Activated CD8-positive, alpha-beta T cell treated with anti-CD3 and anti-CD28 coated beads for 36 hours (primary cell): Measurements from ENCODE around the gene KCNIP4. TPM values are rescaled to one million over a fixed set of nuclear protein-coding genes. Genes with fewer than 3 reads are reported as not detected.

ENCODE experiments used
- ATAC-seq: fragments of 200-7000 bp; cut with Tn5 transposase; one replicate; pipeline ENCODE4 v1.10.0; 2021; ENCODE audit warnings: mild to moderate bottlenecking, moderate library complexity
- CTCF ChIA-PET: fragments of 350-600 bp; sonication (Branson Sonifier 250); formaldehyde crosslinking; loops from one replicate; lab custom pipeline; 2021; ENCODE audit warnings: antibody characterized with exemption; lab: Charles Lee
- POLR2A ChIA-PET: fragments of 350-600 bp; sonication (Branson Sonifier 250); formaldehyde crosslinking; loops from one replicate; lab custom pipeline; 2021; ENCODE audit warnings: antibody characterized with exemption; lab: Charles Lee
- DNase-seq: peaks from one replicate; pipeline ENCODE4 v3.0.0-alpha.2; 2020
- H3K27ac Mint-ChIP-seq: one replicate; pipeline ENCODE4 v1.8.0; 2021; ENCODE audit warnings: mild to moderate bottlenecking, mixed read lengths
- H3K27me3 Mint-ChIP-seq: one replicate; pipeline ENCODE4 v1.8.0; 2021; ENCODE audit warnings: mixed read lengths
- H3K36me3 Mint-ChIP-seq: one replicate; pipeline ENCODE4 v1.8.0; 2021; ENCODE audit warnings: low read depth, mixed read lengths
- H3K4me1 Mint-ChIP-seq: one replicate; pipeline ENCODE4 v1.8.0; 2021; ENCODE audit warnings: low read depth, mixed read lengths
- H3K4me3 Mint-ChIP-seq: one replicate; pipeline ENCODE4 v1.8.0; 2021; ENCODE audit warnings: mild to moderate bottlenecking, moderate library complexity, mixed read lengths
- H3K9me3 Mint-ChIP-seq: one replicate; pipeline ENCODE4 v1.8.0; 2021; ENCODE audit warnings: mixed read lengths
- intact Hi-C: fragments of 100-400 bp; cut with micrococcal nuclease; formaldehyde crosslinking; loops from one replicate; pipeline ENCODE4 v1.10.0; 2022
- total RNA-seq, 2 experiments: library from RNA; stranded (reverse); gene quantifications; one replicate each; pipeline ENCODE4 v1.2.3, GENCODE V29; 2021
- TF ChIP-seq, protein P1 (sequence below): fragments of 200-600 bp; IDR thresholded peaks from one replicate; pipeline ENCODE4 v1.8.0; 2022; ENCODE audit warnings: antibody characterized with exemption, mild to moderate bottlenecking

Gene KCNIP4
- total RNA-seq, 2 experiments from 2014 or later, result not detected

DNA sequence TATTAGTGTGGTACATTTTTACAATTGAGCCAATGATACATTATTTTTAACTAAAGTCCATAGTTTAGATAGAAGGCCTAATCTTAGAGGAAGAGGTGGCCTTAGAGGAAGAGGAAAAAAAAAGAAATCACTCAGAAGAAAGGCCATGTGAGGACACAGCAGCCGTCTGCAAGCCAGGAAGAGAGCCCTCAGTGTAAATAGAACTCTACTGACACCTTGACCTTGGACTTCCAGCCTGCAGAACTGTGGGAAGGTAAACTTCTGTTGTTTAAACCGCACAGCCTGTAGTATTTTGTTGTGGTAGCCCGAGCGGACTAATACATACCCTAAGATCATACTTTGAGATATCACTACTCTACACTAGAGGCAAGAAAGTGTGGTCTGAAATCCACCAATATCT is 5.1 kb upstream of the KCNIP4 start:
- no peak for ATAC-seq
- ChIA-PET POLR2A (no interaction called here), CTCF (no interaction called here)
- peaks cover 12% of the 10 kb centered on the region for H3K27me3 Mint-ChIP-seq
- TF ChIP-seq, protein P1, sequence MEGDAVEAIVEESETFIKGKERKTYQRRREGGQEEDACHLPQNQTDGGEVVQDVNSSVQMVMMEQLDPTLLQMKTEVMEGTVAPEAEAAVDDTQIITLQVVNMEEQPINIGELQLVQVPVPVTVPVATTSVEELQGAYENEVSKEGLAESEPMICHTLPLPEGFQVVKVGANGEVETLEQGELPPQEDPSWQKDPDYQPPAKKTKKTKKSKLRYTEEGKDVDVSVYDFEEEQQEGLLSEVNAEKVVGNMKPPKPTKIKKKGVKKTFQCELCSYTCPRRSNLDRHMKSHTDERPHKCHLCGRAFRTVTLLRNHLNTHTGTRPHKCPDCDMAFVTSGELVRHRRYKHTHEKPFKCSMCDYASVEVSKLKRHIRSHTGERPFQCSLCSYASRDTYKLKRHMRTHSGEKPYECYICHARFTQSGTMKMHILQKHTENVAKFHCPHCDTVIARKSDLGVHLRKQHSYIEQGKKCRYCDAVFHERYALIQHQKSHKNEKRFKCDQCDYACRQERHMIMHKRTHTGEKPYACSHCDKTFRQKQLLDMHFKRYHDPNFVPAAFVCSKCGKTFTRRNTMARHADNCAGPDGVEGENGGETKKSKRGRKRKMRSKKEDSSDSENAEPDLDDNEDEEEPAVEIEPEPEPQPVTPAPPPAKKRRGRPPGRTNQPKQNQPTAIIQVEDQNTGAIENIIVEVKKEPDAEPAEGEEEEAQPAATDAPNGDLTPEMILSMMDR, result no peak
- no peak overlapping the region for H3K27ac Mint-ChIP-seq
- intact Hi-C loops, result no loop called here
- H3K4me1 Mint-ChIP-seq, result no peaks in the 10 kb centered on the region
- no peaks in the 10 kb centered on the region for H3K9me3 Mint-ChIP-seq
- H3K4me3 Mint-ChIP-seq, result no peak overlapping the region
- no peaks in the 10 kb centered on the region for H3K36me3 Mint-ChIP-seq
- no peak for DNase-seq

DNA sequence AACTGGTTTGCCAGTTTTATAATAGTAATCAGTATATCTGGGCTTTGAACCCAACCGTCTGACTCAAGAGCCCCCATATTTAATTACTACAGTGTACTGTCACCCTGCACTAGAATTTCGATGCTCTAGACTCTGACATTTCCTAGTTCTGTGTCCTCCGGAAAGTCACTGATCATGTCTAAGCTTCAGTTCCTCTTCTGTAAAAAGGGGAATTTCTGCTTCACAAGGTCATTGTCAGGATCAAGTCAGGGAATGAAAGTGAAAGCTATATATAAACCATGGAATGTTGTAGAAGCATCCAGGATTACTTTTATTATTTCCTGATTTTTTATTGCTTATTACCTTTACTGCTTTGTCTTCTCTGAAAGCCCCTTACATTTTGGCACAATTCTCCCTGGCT is 4.0 kb upstream of the KCNIP4 start:
- TF ChIP-seq, protein P1, result no peak
- Mint-ChIP-seq H3K4me1 (peaks cover 3% of the 10 kb centered on the region), H3K4me3 (no peak overlapping the region), H3K36me3 (no peaks in the 10 kb centered on the region), H3K9me3 (no peaks in the 10 kb centered on the region), H3K27ac (no peak overlapping the region), H3K27me3 (peaks cover 18% of the 10 kb centered on the region)
- ATAC-seq (no peak), DNase-seq (no peak)
- intact Hi-C loops, result no loop called here
- CTCF ChIA-PET, result no interaction called here
- POLR2A ChIA-PET, result no interaction called here

DNA sequence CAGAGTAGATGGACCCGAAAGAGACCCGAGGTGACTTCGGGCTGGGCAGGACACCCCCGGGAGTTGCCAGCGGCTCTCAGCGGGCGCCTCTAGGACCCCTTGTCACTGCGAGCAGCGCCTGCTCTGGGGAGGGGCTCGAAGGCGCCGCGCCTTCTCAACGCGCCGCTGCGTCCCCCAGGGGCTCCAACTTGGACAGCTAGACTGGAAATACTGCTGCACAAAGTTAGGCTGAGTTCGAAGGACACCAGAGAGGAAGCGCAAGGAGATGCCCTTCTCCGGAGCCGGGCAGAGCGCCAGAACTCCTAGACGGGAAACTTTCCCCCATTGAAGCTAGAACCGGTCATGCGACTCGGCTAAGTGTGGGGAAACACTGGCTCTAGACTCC is 493 bp upstream of the KCNIP4 start:
- H3K27me3 Mint-ChIP-seq, result peaks cover 29% of the 10 kb centered on the region
- POLR2A ChIA-PET, result no interaction called here
- DNase-seq, result no peak

DNA sequence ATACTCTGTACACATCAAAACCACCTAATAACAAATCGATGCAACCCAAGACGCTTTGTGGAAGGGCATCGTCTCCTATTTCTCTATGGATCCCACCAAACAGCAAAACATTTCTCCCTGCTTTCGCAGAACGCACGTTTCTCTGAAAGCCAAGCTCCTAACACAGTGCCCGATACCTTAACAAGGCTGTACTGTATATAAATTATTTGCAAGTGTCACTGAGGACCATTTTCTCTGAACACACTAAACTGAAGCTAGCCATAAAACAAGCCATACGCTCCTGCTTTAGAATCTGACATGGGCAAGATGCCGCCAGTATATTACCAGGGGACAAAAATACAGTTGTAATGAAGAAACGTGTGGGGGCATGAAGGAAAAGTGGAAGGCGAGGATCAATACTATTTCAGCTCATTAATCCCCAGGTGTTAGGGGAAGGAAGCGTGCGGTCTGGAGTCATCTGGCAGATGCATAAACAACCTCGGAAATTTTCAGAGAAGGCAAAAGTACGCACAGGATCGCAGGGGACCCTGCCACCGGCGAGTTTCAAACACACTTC is 703 bp downstream of the KCNIP4 start:
- Mint-ChIP-seq H3K9me3 (no peaks in the 10 kb centered on the region), H3K27ac (no peak overlapping the region), H3K4me1 (peaks cover 3% of the 10 kb centered on the region), H3K36me3 (no peaks in the 10 kb centered on the region), H3K27me3 (peaks cover 29% of the 10 kb centered on the region), H3K4me3 (peak overlapping the region; percentile 38)
- intact Hi-C loops, result no loop called here
- ChIA-PET CTCF (interaction anchor here (0.6 to 1.0 kb wide), 3 partner anchors 10 to 991 kb away, joined by 3 to 4 read pairs (median 3); no protein-coding TSS in a partner anchor), POLR2A (no interaction called here)
- no peak for ATAC-seq
- no peak for DNase-seq
- TF ChIP-seq, protein P1, result no peak

More for the DNA sequence above, 493 bp upstream of the KCNIP4 start:
- Mint-ChIP-seq H3K4me3 (no peak overlapping the region), H3K9me3 (no peaks in the 10 kb centered on the region), H3K27ac (no peak overlapping the region), H3K36me3 (no peaks in the 10 kb centered on the region), H3K4me1 (peaks cover 3% of the 10 kb centered on the region)
- no peak for ATAC-seq
- CTCF ChIA-PET, result interaction anchor here (1.0 kb wide), 1 partner anchor 440 kb away, joined by 3 read pairs; no protein-coding TSS in a partner anchor
- TF ChIP-seq, protein P1, result no peak
- intact Hi-C loops, result no loop called here

DNA sequence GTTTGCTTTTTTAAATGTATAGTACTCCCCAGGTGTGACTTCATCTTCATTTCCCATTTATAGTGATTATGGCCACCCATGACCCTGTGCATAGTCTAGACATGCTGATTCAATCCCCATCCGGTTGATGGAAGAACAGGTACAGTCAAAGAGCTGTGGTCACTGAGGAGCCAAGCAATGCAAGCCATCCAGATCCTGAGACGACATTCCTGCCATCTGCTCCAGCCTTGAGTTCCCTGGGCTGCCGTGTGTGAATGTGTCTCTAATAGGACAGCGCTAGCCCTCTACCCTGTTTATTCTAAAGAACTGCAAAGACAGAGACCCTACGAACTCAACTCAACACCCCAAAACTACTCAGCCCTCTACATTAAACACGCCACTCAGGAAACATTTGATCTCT is 1.7 kb downstream of the KCNIP4 start:
- Mint-ChIP-seq H3K4me3 (no peak overlapping the region), H3K9me3 (no peaks in the 10 kb centered on the region), H3K27me3 (peaks cover 29% of the 10 kb centered on the region), H3K36me3 (no peaks in the 10 kb centered on the region), H3K27ac (no peak overlapping the region), H3K4me1 (peaks cover 3% of the 10 kb centered on the region)
- no peak for ATAC-seq
- no peak for DNase-seq
- ChIA-PET CTCF (no interaction called here), POLR2A (no interaction called here)
- TF ChIP-seq, protein P1, result no peak
- intact Hi-C loops, result no loop called here
